ENCODE measurements around the gene ARHGEF38.
"Not testable (repeated sequence)": the region's sequence is repeated elsewhere in the genome, so short reads cannot be mapped to it uniquely, and the experiment has no call there.

The ARHGEF38 gene

DNA sequence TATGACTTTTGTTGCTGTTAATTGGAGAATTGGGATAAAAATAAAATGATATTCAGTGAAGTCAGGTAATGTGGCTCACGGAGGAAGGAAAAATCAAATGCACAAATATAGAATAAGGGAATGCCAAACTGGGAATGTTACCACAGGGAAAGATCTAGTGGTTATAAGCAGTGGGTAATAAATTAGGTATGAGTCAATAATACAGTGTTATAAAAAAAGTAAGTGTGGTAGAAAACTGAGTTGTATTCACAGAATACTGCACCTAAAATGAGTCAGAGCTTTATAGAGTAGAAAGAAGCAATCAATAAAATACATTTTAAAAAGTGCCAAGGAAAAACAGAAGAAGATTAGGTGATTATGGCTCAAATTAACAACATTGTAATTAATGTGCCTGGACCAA, 121.6 kb downstream of the ARHGEF38 start:
- ChIA-PET POLR2A (no interaction called here), CTCF (no interaction called here)
- DNase-seq (ENCODE audit: extremely low spot score), result no peak
- TF ChIP-seq, protein P1, sequence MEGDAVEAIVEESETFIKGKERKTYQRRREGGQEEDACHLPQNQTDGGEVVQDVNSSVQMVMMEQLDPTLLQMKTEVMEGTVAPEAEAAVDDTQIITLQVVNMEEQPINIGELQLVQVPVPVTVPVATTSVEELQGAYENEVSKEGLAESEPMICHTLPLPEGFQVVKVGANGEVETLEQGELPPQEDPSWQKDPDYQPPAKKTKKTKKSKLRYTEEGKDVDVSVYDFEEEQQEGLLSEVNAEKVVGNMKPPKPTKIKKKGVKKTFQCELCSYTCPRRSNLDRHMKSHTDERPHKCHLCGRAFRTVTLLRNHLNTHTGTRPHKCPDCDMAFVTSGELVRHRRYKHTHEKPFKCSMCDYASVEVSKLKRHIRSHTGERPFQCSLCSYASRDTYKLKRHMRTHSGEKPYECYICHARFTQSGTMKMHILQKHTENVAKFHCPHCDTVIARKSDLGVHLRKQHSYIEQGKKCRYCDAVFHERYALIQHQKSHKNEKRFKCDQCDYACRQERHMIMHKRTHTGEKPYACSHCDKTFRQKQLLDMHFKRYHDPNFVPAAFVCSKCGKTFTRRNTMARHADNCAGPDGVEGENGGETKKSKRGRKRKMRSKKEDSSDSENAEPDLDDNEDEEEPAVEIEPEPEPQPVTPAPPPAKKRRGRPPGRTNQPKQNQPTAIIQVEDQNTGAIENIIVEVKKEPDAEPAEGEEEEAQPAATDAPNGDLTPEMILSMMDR (IDR thresholded peaks at IDR 0.05; ENCODE audit: control extremely low read depth, extremely low read depth, low read depth, missing control alignments), result no peak

- no peak for DNase-seq (ENCODE audit: extremely low spot score)
- ChIA-PET POLR2A (no interaction called here), CTCF (interaction anchor here (1.2 to 1.8 kb wide), 4 partner anchors 10 to 204 kb away, joined by 3 to 7 read pairs (median 4); partner anchors contain the start of gene PPA2)
- TF ChIP-seq, protein P1 (IDR thresholded peaks at IDR 0.05; ENCODE audit: control extremely low read depth, extremely low read depth, low read depth, missing control alignments), result no peak
These were observed 125.3 kb downstream of the ARHGEF38 start for GRCh38 chr4:105677709-105678108.

- POLR2A ChIA-PET, result no interaction called here
- CTCF ChIA-PET, result interaction anchor here (1.5 kb wide), 1 partner anchor 15 kb away, joined by 4 read pairs; no protein-coding TSS in a partner anchor
- TF ChIP-seq, protein P1 (IDR thresholded peaks at IDR 0.05; ENCODE audit: control extremely low read depth, extremely low read depth, low read depth, missing control alignments), result no peak
- DNase-seq (ENCODE audit: extremely low spot score), result no peak
These were observed 126.8 kb downstream of the ARHGEF38 start for GRCh38 chr4:105679186-105679585.

- POLR2A ChIA-PET, result no interaction called here
- DNase-seq (ENCODE audit: extremely low spot score), result no peak
- CTCF ChIA-PET, result interaction anchor here (0.7 to 2.5 kb wide), 3 partner anchors 15 to 25 kb away, joined by 3 to 6 read pairs (median 6); partner anchors contain the start of genes GSTCD and INTS12
- TF ChIP-seq, protein P1 (IDR thresholded peaks at IDR 0.05; ENCODE audit: control extremely low read depth, extremely low read depth, low read depth, missing control alignments), result no peak
These were observed 130.6 kb downstream of the ARHGEF38 start for GRCh38 chr4:105683038-105683437.

DNA sequence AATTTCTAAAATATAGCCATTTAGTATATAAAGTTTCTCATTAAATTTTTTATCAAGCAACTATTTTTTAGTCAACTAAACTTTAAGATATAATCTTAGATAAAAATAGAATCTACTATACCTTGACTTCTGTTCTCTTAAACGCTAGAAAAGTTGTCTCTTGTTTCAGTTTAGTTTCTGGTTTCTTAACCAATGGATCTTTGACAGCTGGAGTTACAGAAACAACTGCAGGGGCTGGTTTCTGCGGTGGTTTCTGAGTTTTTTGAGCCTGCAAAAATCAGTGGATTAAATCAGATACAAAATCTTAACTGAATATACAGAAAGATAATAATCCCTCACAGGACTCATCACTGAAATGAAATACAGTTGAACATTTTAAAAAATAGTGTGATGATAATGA, 134.2 kb downstream of the ARHGEF38 start:
- TF ChIP-seq, protein P1 (IDR thresholded peaks at IDR 0.05; ENCODE audit: control extremely low read depth, extremely low read depth, low read depth, missing control alignments), result no peak
- no peak for DNase-seq (ENCODE audit: extremely low spot score)
- ChIA-PET POLR2A (no interaction called here), CTCF (no interaction called here)

DNA sequence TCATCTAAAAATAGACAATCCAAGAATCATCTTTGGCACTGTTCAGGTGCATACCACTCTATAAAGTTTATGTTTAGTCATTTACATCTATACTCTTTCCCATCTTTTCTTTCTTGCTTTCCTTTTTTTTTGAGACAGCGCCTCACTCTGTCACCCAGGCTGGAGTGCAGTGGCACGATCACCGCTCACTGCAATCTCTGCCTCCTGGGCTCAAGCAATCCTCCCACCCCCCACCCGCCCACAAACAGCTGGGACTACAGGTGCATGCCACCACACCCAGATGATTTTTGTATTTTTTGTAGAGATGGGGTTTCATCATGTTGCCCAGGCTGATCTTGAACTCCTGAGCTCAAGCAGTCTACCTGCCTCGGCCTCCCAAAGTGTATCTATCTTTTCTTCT, 142.4 kb downstream of the ARHGEF38 start:
- CTCF ChIA-PET, result interaction anchor here (1.4 kb wide), 1 partner anchor 220 kb away, joined by 3 read pairs; the partner anchor contains the start of gene PPA2
- POLR2A ChIA-PET; DNase-seq (ENCODE audit: extremely low spot score): not testable (repeated sequence)

DNA sequence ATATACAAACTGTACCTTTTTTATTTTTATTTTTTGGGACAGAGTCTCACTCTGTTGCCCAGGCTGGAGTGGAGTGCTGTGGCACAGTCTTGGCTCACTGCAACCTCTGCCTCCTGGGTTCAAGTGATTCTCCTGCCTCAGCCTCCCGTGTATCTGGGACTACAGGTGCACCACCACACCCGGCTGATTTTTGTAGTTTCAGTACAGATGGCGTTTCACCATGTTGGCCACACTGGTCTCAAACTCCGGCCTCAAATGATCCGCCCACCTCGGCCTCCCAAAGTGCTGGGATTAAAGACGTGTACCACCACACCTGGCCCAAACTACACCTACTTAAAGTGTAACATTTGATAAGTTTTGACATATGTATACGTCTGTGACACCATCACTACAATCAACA, 143.4 kb downstream of the ARHGEF38 start:
- CTCF ChIA-PET, result interaction anchor here (1.4 kb wide), 1 partner anchor 221 kb away, joined by 3 read pairs; the partner anchor contains the start of gene PPA2
- POLR2A ChIA-PET, result not testable (repeated sequence)

GRCh38 chr4:105698607-105699006, 146.2 kb downstream of the ARHGEF38 start:
- TF ChIP-seq, protein P1 (IDR thresholded peaks at IDR 0.05; ENCODE audit: control extremely low read depth, extremely low read depth, low read depth, missing control alignments), result no peak
- ChIA-PET POLR2A (no interaction called here), CTCF (interaction anchor here (1.1 to 1.5 kb wide), 2 partner anchors 23 to 239 kb away, joined by 3 read pairs; no protein-coding TSS in a partner anchor)
- no peak for DNase-seq (ENCODE audit: extremely low spot score)

More for the DNA sequence above, 143.4 kb downstream of the ARHGEF38 start:
- DNase-seq (ENCODE audit: extremely low spot score), result not testable (repeated sequence)

Data from GM10248 (cell line).